HUES64 (cell line): ENCODE data around the gene MTERF2.
A peak's percentile ranks its signal among the peaks of the same experiment; 100 is the strongest.

Experiments
- H3K27ac ChIP-seq: 2 replicates; pipeline ENCODE4 v1.7.0; 2013; ENCODE audit warnings: low read depth, low read length, inconsistent platforms
- H3K27me3 ChIP-seq: 2 replicates; pipeline ENCODE4 v1.6.1; 2013; ENCODE audit warnings: mild to moderate bottlenecking, low read length; ENCODE audit not compliant: insufficient read depth
- H3K36me3 ChIP-seq: 2 replicates; pipeline ENCODE4 v1.6.1; 2013; ENCODE audit warnings: mild to moderate bottlenecking, low read length; ENCODE audit not compliant: insufficient read depth
- H3K4me1 ChIP-seq: 2 replicates; pipeline ENCODE4 v1.6.1; 2013; ENCODE audit warnings: mild to moderate bottlenecking, low read length, moderate library complexity; ENCODE audit not compliant: insufficient read depth
- H3K4me3 ChIP-seq: 2 replicates; pipeline ENCODE4 v1.5.1; 2013; ENCODE audit warnings: mild to moderate bottlenecking, low read length, moderate library complexity
- H3K9ac ChIP-seq: 2 replicates; pipeline ENCODE4 v1.6.1; 2013; ENCODE audit warnings: mild to moderate bottlenecking, low read depth, low read length
- H3K9me3 ChIP-seq: 2 replicates; pipeline ENCODE4 v1.6.1; 2013; ENCODE audit warnings: low read depth, low read length; ENCODE audit not compliant: insufficient read depth
- WGBS: fragments of 150-250, 120-280 bp; methylation state at CpG from one replicate; pipeline ENCODE4 v1.1.7; 2013; ENCODE audit warnings: missing lambda C conversion rate; 5-methylcytosine and 5-hydroxymethylcytosine counted together

Gene MTERF2

GRCh38 chr12:106974511-106974910, 12.4 kb downstream of the MTERF2 start:
- Histone ChIP-seq H3K27ac (no peak overlapping the region), H3K27me3 (no peaks in the 10 kb centered on the region), H3K36me3 (peaks cover 27% of the 10 kb centered on the region), H3K9me3 (no peaks in the 10 kb centered on the region), H3K9ac (no peak overlapping the region), H3K4me3 (no peak overlapping the region), H3K4me1 (no peaks in the 10 kb centered on the region)
- 98% methylated on average over 3 of the region's 3 CpGs for WGBS

GRCh38 chr12:106973545-106973944, 13.4 kb downstream of the MTERF2 start:
- Histone ChIP-seq H3K4me1 (no peaks in the 10 kb centered on the region), H3K9ac (no peak overlapping the region), H3K4me3 (no peak overlapping the region), H3K27me3 (no peaks in the 10 kb centered on the region), H3K9me3 (no peaks in the 10 kb centered on the region), H3K27ac (no peak overlapping the region), H3K36me3 (peaks cover 34% of the 10 kb centered on the region)

- Histone ChIP-seq H3K27me3 (no peaks in the 10 kb centered on the region), H3K4me1 (no peaks in the 10 kb centered on the region), H3K9ac (no peak overlapping the region), H3K9me3 (no peaks in the 10 kb centered on the region), H3K4me3 (no peak overlapping the region), H3K27ac (no peak overlapping the region), H3K36me3 (peaks cover 55% of the 10 kb centered on the region)
- WGBS: 96% methylated on average over 2 of the region's 2 CpGs
Observed at GRCh38 chr12:106971065-106971464, 15.9 kb downstream of the MTERF2 start.

GRCh38 chr12:106964526-106964925, 22.4 kb downstream of the MTERF2 start:
- Histone ChIP-seq H3K27me3 (no peaks in the 10 kb centered on the region), H3K9me3 (no peaks in the 10 kb centered on the region), H3K4me3 (no peak overlapping the region), H3K36me3 (peaks cover 29% of the 10 kb centered on the region), H3K27ac (no peak overlapping the region), H3K9ac (no peak overlapping the region), H3K4me1 (no peaks in the 10 kb centered on the region)
- WGBS: 91% methylated on average over 2 of the region's 2 CpGs

GRCh38 chr12:106962286-106962685, 24.7 kb downstream of the MTERF2 start:
- Histone ChIP-seq H3K27me3 (no peaks in the 10 kb centered on the region), H3K9ac (no peak overlapping the region), H3K4me1 (peaks cover 3% of the 10 kb centered on the region; the same call in 1 of the 2 replicates), H3K9me3 (no peaks in the 10 kb centered on the region), H3K4me3 (no peak overlapping the region), H3K36me3 (peaks cover 10% of the 10 kb centered on the region), H3K27ac (no peak overlapping the region)
- WGBS: 95% methylated on average over 3 of the region's 3 CpGs

GRCh38 chr12:106960443-106960842, 26.5 kb downstream of the MTERF2 start:
- Histone ChIP-seq H3K27me3 (no peaks in the 10 kb centered on the region), H3K4me1 (peaks cover 5% of the 10 kb centered on the region; the same call in 1 of the 2 replicates), H3K9ac (no peak overlapping the region), H3K4me3 (no peak overlapping the region), H3K9me3 (no peaks in the 10 kb centered on the region), H3K36me3 (0 out of 2 replicates have a peak, but pooled peaks cover 2% of the 10 kb centered on the region), H3K27ac (no peak overlapping the region)
- WGBS: 100% methylated on average over 3 of the region's 3 CpGs

- Histone ChIP-seq H3K9ac (no peak overlapping the region), H3K36me3 (0 out of 2 replicates have a peak, but pooled peaks cover 2% of the 10 kb centered on the region), H3K4me1 (peaks cover 5% of the 10 kb centered on the region; the same call in 1 of the 2 replicates), H3K9me3 (no peaks in the 10 kb centered on the region), H3K4me3 (peak overlapping the region; percentile 94), H3K27me3 (peaks cover 11% of the 10 kb centered on the region), H3K27ac (no peak overlapping the region)
- WGBS: 83% methylated on average over 1 of the region's 1 CpG
Observed at GRCh38 chr12:106957583-106957982, 29.4 kb downstream of the MTERF2 start.

GRCh38 chr12:106956048-106956578, 30.8 kb downstream of the MTERF2 start:
- Histone ChIP-seq H3K27ac (peak overlapping the region; percentile 94; the same call in 1 of the 2 replicates), H3K9me3 (no peaks in the 10 kb centered on the region), H3K4me3 (peak overlapping the region; percentile 94), H3K9ac (peak overlapping the region; percentile 93), H3K27me3 (peaks cover 14% of the 10 kb centered on the region), H3K4me1 (peaks cover 5% of the 10 kb centered on the region; the same call in 1 of the 2 replicates), H3K36me3 (0 out of 2 replicates have a peak, but pooled peaks cover 2% of the 10 kb centered on the region)
- under 1% methylated on average over 32 of the region's 34 CpGs for WGBS

GRCh38 chr12:106955377-106956047, 31.4 kb downstream of the MTERF2 start, which contains the start of gene TMEM263:
TMEM263 (plus strand) TSS chr12:106955907; CDS start chr12:106967117, 11,210 bp downstream.
- Histone ChIP-seq H3K9ac (peak within 1 kb of the TSS; percentile 93), H3K27me3 (peaks cover 14% of the 10 kb centered on the region), H3K9me3 (no peaks in the 10 kb centered on the region), H3K27ac (peak within 1 kb of the TSS; percentile 94; the same call in 1 of the 2 replicates), H3K4me1 (peaks cover 5% of the 10 kb centered on the region; the same call in 1 of the 2 replicates), H3K4me3 (peak within 1 kb of the TSS; percentile 94), H3K36me3 (0 out of 2 replicates have a peak, but pooled peaks cover 2% of the 10 kb centered on the region)
- under 1% methylated on average over 88 of the region's 88 CpGs for WGBS

- peak overlapping the region; percentile 94; the same call in 1 of the 2 replicates for H3K27ac ChIP-seq
- peak overlapping the region; percentile 93; the same call in 1 of the 2 replicates for H3K9ac ChIP-seq
- 67% methylated on average over 35 of the region's 36 CpGs for WGBS
Observed at GRCh38 chr12:106954462-106955376, 32.2 kb downstream of the MTERF2 start.

More at GRCh38 chr12:106954462-106955376, 32.2 kb downstream of the MTERF2 start:
- Histone ChIP-seq H3K4me1 (peaks cover 5% of the 10 kb centered on the region; the same call in 1 of the 2 replicates), H3K9me3 (no peaks in the 10 kb centered on the region), H3K4me3 (peak overlapping the region; percentile 94), H3K36me3 (0 out of 2 replicates have a peak, but pooled peaks cover 2% of the 10 kb centered on the region), H3K27me3 (peaks cover 14% of the 10 kb centered on the region)
